AG09319 (cell line): ENCODE data around the gene EFNA4.

Experiments used
- DNase-seq: peaks from one replicate; pipeline ENCODE4 v3.0.0-alpha.2; 2010; ENCODE audit warnings: low read depth; ENCODE audit errors: extremely low read depth
- CTCF ChIP-seq: IDR thresholded peaks from 2 replicates; pipeline ENCODE4 v1.5.1; 2011; ENCODE audit warnings: low read depth, mild to moderate bottlenecking, inconsistent platforms, low read length, moderate library complexity

The EFNA4 gene

DNA sequence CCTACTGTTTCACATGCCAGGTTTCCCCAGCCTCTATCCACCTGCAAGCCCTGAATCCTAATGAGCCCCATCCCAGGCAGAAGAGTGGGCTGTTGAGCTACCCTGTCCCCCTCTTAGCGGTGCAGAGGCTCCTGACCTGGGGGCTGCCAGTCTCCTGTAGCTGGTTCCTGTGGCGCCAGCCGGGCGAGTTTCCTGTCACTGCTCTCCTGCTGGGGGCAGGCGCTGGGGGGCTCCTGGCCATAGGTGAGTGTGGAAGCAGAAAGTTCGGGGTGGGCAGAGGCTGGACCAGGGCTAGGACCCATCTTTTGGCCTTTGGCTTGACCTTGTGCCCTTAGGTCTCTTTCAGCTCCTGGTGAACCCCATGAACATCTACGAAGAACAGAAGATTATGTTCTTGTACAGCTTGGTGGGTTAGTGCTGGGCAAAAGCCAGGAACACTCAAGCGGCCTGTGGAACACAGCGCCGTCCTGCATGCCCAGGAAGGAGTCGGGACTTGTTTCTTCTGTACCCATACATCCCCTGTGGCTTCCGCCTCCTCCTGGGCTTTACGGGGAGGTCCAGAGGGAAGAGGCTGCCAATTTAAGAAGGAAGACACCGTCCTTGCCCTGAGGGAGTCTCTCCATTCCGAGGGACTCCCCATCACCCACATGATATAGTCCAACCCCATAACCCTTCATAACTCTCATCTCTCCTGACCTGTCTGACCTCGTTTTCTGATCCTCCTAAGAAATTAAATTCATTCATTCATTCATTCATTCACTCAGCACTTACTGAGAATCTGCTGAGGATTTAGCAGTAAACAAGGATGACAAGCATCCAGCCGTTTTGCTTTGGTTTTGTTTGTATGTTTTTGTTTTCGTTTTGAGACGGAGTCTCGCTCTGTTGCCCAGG is 29.0 kb upstream of the EFNA4 start:
- TF ChIP-seq CTCF: no peak
- no peak for DNase-seq

DNA sequence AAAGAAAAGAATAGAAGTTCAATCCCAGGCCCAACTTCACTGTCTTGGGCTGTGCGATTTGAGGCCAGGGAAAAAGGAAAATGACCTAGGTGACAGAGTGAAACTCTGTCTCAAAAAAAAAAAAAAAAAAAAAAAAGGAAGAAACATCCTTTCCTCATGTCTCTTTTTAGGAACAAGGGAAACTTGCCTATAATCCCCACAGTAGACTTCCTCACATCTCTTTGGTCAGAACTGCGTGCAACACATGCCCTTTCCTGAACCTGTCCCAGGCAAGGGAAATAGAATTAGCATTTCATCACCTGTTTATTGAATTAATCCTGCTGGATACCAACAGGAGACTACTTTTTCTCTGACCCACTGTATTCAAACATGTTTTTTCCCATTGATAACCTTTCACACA is 27.6 kb upstream of the EFNA4 start:
- DNase-seq: no peak
- no peak for TF ChIP-seq CTCF

- no peak for TF ChIP-seq CTCF
Observed at GRCh38 chr1:155037043-155037442, 26.5 kb upstream of the EFNA4 start.

GRCh38 chr1:155037851-155038441 is 25.6 kb upstream of the EFNA4 start:
- no peak for TF ChIP-seq CTCF
- DNase-seq: no peak

More at GRCh38 chr1:155037043-155037442, 26.5 kb upstream of the EFNA4 start:
- DNase-seq: no peak

DNA sequence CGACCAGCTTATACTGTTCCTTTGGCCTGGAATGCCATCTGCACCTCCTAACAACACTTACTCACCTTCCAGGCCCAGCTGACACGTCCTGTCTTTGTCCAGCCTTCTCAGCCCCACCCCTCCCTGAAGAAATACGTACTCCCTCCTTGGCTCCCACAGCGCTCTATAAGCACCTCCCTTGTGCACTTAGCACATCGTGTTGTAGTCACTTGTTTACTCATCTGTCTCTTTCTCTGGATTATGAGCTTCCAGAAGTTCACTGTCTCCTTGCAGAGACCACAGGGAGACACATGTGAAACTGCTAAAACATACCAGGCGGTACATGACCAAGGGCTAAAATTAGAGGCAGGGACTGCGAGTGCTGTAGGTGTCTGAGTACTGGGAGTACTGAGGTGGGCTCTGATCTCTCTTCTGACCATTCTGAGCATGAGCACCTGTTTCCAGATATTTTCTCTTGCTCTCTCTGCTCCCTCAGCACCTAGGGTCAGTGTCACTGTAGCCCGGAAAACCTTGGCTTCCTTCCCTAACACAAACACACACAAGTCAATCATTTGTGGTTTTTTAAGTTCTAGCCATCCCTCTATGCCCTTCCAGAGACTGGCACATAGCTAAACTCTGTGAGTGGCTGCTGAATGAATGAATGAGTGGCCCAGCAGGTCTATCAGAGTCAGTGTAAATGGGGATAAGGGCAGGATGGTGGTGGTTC is 24.8 kb upstream of the EFNA4 start:
- no peak for TF ChIP-seq CTCF
- DNase-seq: no peak

DNA sequence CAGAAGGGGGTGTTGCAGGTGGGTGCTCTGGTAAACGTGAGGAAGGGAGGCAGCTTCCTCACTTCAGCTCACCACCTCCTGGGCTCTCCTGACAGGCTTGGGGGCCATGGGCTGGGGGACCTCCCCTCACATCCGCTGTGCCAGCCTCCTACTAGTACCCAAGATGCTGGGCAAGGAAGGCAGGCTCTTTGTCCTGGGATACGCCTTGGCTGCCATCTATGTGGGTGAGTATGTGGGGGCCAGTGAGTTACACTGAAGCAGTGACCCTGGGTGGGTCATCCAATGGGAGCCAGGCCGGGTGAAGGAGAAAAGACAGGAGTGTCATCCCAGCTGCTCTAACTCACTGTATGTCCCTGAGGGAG is 24.3 kb upstream of the EFNA4 start:
- no peak for TF ChIP-seq CTCF
- DNase-seq: no peak
